MCF 10A (cell line): ENCODE measurements around the gene SMARCA5. TPM values are rescaled to one million over a fixed set of nuclear protein-coding genes. Genes with fewer than 3 reads are reported as not detected.

Experiments used
- BruUV-seq: library from RNA; stranded (reverse); fragments of 400-500 nt; replicated peaks from 2 replicates; lab custom pipeline; 2021; lab: Mats Ljungman, UMichigan
- CTCF ChIA-PET: fragments of 300-600 bp; sonication (Branson Sonifier 250); formaldehyde crosslinking; extraction: SDS; loops from one replicate; lab custom pipeline; 2021; ENCODE audit warnings: antibody characterized with exemption, inconsistent platforms; lab: Yijun Ruan, JAX
- POLR2A ChIA-PET: fragments of 300-600, 350-650 bp; sonication (Branson Sonifier 250); formaldehyde crosslinking; extraction: SDS; loops from one replicate; lab custom pipeline; 2020; ENCODE audit warnings: antibody characterized with exemption, inconsistent platforms; lab: Yijun Ruan, JAX
- DNase-seq: peaks from one replicate; pipeline ENCODE4 v3.0.0-alpha.2; 2018; ENCODE audit not compliant: unreplicated experiment
- H3K27ac Mint-ChIP-seq: one replicate; pipeline ENCODE4 v1.8.0; 2022; ENCODE audit warnings: mild to moderate bottlenecking, low read depth, mixed read lengths; ENCODE audit not compliant: unreplicated experiment
- H3K27me3 Mint-ChIP-seq: one replicate; pipeline ENCODE4 v1.8.0; 2022; ENCODE audit warnings: mixed read lengths; ENCODE audit not compliant: insufficient read depth, unreplicated experiment
- H3K36me3 Mint-ChIP-seq: one replicate; pipeline ENCODE4 v1.8.0; 2022; ENCODE audit warnings: mild to moderate bottlenecking, moderate library complexity, mixed read lengths; ENCODE audit not compliant: insufficient read depth, unreplicated experiment
- H3K4me1 Mint-ChIP-seq: one replicate; pipeline ENCODE4 v1.8.0; 2022; ENCODE audit warnings: mixed read lengths; ENCODE audit not compliant: insufficient read depth, unreplicated experiment
- H3K4me3 Mint-ChIP-seq: one replicate; pipeline ENCODE4 v1.8.0; 2022; ENCODE audit warnings: mild to moderate bottlenecking, moderate library complexity, mixed read lengths; ENCODE audit not compliant: unreplicated experiment
- H3K9me3 Mint-ChIP-seq: one replicate; pipeline ENCODE4 v1.8.0; 2022; ENCODE audit warnings: mixed read lengths; ENCODE audit not compliant: unreplicated experiment
- intact Hi-C: fragments of 100-400 bp; cut with micrococcal nuclease; formaldehyde crosslinking; loops from 2 replicates; pipeline ENCODE4 v1.14.1; 2022
- total RNA-seq: library from RNA; stranded (reverse); gene quantifications from 2 replicates; pipeline ENCODE4 v1.2.3, GENCODE V29; 2022
- TF ChIP-seq, protein P1 (sequence below): fragments of 200-600 bp; IDR thresholded peaks from one replicate; pipeline ENCODE4 v1.8.0; 2022; ENCODE audit warnings: antibody characterized with exemption, mild to moderate bottlenecking; ENCODE audit not compliant: unreplicated experiment

The SMARCA5 gene
- total RNA-seq, 1 experiment from 2014 or later: 49.0 TPM

GRCh38 chr4:143558823-143559756 is 45.6 kb downstream of the SMARCA5 start:
- Mint-ChIP-seq H3K4me3 (no peak overlapping the region), H3K36me3 (peaks cover 18% of the 10 kb centered on the region), H3K4me1 (no peaks in the 10 kb centered on the region), H3K27me3 (no peaks in the 10 kb centered on the region), H3K27ac (no peak overlapping the region), H3K9me3 (peaks cover 7% of the 10 kb centered on the region)
- intact Hi-C loops: no loop called here
- no TSS peak for BruUV-seq
- TF ChIP-seq, protein P1, sequence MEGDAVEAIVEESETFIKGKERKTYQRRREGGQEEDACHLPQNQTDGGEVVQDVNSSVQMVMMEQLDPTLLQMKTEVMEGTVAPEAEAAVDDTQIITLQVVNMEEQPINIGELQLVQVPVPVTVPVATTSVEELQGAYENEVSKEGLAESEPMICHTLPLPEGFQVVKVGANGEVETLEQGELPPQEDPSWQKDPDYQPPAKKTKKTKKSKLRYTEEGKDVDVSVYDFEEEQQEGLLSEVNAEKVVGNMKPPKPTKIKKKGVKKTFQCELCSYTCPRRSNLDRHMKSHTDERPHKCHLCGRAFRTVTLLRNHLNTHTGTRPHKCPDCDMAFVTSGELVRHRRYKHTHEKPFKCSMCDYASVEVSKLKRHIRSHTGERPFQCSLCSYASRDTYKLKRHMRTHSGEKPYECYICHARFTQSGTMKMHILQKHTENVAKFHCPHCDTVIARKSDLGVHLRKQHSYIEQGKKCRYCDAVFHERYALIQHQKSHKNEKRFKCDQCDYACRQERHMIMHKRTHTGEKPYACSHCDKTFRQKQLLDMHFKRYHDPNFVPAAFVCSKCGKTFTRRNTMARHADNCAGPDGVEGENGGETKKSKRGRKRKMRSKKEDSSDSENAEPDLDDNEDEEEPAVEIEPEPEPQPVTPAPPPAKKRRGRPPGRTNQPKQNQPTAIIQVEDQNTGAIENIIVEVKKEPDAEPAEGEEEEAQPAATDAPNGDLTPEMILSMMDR: no peak
- ChIA-PET POLR2A (no interaction called here), CTCF (interaction anchor here (0.6 to 1.5 kb wide), 2 partner anchors 12 to 451 kb away, joined by 3 to 4 read pairs; no protein-coding TSS in a partner anchor)
- peak; percentile 19 for DNase-seq

GRCh38 chr4:143559757-143560147 is 46.2 kb downstream of the SMARCA5 start:
- POLR2A ChIA-PET: no interaction called here
- no peak for DNase-seq
- CTCF ChIA-PET: interaction anchor here (0.6 kb wide), 1 partner anchor 451 kb away, joined by 3 read pairs; no protein-coding TSS in a partner anchor
- H3K4me1 Mint-ChIP-seq: no peaks in the 10 kb centered on the region
- no peak overlapping the region for H3K27ac Mint-ChIP-seq
- peaks cover 7% of the 10 kb centered on the region for H3K9me3 Mint-ChIP-seq
- intact Hi-C loops: no loop called here
- H3K4me3 Mint-ChIP-seq: no peak overlapping the region
- BruUV-seq: no TSS peak
- TF ChIP-seq, protein P1: no peak
- H3K27me3 Mint-ChIP-seq: no peaks in the 10 kb centered on the region
- H3K36me3 Mint-ChIP-seq: peaks cover 12% of the 10 kb centered on the region

GRCh38 chr4:143564472-143564871 is 51.0 kb downstream of the SMARCA5 start:
- Mint-ChIP-seq H3K36me3 (no peaks in the 10 kb centered on the region), H3K9me3 (peaks cover 7% of the 10 kb centered on the region), H3K27me3 (no peaks in the 10 kb centered on the region), H3K4me3 (no peak overlapping the region), H3K27ac (no peak overlapping the region), H3K4me1 (no peaks in the 10 kb centered on the region)
- TF ChIP-seq, protein P1: no peak
- BruUV-seq: no TSS peak
- intact Hi-C loops: no loop called here
- ChIA-PET CTCF (no interaction called here), POLR2A (no interaction called here)
- no peak for DNase-seq

DNA sequence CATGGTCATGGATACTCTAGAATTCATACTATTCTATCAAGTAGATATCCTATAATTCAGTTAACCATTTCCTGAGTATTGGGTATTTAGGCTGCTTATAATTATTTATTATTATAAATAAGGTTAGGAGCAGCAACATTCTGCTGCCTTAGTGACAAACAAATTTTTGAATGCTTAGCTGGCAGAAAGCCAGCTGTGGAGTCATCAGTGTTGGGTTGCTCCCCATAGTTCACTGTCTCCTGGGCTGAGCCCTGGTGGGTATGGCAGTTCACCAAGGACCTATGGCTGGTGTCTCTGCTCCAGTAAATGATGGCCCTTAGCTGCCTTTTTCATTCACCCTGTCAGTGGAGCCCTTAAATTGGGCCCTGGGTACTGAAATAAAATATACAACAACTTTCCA is 61.8 kb downstream of the SMARCA5 start:
- ChIA-PET POLR2A (no interaction called here), CTCF (interaction anchor here (1.0 kb wide), 1 partner anchor 11 kb away, joined by 3 read pairs; no protein-coding TSS in a partner anchor)
- no TSS peak for BruUV-seq
- TF ChIP-seq, protein P1: no peak
- Mint-ChIP-seq H3K27me3 (no peaks in the 10 kb centered on the region), H3K27ac (no peak overlapping the region), H3K9me3 (no peaks in the 10 kb centered on the region), H3K4me1 (no peaks in the 10 kb centered on the region), H3K36me3 (no peaks in the 10 kb centered on the region), H3K4me3 (no peak overlapping the region)
- intact Hi-C loops: no loop called here
- DNase-seq: peak; percentile 21
